GM12873 (cell line): Measurements from ENCODE around the gene MON1A.

ENCODE experiments used
- TF ChIP-seq, protein P1 (sequence below): IDR thresholded peaks from 2 replicates; pipeline ENCODE4 v1.5.1; 2012; ENCODE audit warnings: low read depth, mild to moderate bottlenecking, moderate library complexity, low read length, control low read depth; ENCODE audit not compliant: insufficient read depth; ENCODE audit errors: missing control alignments

MON1A gene, protein sequence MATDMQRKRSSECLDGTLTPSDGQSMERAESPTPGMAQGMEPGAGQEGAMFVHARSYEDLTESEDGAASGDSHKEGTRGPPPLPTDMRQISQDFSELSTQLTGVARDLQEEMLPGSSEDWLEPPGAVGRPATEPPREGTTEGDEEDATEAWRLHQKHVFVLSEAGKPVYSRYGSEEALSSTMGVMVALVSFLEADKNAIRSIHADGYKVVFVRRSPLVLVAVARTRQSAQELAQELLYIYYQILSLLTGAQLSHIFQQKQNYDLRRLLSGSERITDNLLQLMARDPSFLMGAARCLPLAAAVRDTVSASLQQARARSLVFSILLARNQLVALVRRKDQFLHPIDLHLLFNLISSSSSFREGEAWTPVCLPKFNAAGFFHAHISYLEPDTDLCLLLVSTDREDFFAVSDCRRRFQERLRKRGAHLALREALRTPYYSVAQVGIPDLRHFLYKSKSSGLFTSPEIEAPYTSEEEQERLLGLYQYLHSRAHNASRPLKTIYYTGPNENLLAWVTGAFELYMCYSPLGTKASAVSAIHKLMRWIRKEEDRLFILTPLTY

GRCh38 chr3:49929291-49930167 lies at the start of gene MON1A:
Gene MON1A, minus strand, starts transcription at chr3:49929811. Its CDS starts 16,465 bp downstream, at chr3:49913346.
- TF ChIP-seq, protein P1, sequence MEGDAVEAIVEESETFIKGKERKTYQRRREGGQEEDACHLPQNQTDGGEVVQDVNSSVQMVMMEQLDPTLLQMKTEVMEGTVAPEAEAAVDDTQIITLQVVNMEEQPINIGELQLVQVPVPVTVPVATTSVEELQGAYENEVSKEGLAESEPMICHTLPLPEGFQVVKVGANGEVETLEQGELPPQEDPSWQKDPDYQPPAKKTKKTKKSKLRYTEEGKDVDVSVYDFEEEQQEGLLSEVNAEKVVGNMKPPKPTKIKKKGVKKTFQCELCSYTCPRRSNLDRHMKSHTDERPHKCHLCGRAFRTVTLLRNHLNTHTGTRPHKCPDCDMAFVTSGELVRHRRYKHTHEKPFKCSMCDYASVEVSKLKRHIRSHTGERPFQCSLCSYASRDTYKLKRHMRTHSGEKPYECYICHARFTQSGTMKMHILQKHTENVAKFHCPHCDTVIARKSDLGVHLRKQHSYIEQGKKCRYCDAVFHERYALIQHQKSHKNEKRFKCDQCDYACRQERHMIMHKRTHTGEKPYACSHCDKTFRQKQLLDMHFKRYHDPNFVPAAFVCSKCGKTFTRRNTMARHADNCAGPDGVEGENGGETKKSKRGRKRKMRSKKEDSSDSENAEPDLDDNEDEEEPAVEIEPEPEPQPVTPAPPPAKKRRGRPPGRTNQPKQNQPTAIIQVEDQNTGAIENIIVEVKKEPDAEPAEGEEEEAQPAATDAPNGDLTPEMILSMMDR = peak; percentile 30

GRCh38 chr3:49976942-49977341 lies 47.3 kb upstream of the MON1A start:
- TF ChIP-seq, protein P1 = no peak

DNA sequence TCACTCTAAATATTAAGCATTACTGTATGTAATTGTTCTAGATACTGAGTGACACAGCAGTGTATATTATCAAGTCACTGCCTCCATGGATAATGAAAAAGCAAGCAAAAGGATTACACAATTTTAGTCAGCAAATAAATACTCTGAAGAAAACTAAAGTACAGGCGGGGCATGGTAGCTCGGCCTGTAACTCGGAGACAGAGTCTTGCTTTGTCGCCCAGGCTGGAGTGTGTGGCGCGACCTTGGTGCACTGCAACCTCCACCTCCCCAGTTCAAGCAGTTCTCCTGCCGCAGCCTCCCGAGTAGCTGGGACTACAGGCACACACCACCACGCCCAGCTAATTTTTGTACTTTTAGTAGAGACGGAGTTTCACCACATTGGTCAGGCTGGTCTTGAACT lies 43.0 kb upstream of the MON1A start:
- TF ChIP-seq, protein P1 = no peak

DNA sequence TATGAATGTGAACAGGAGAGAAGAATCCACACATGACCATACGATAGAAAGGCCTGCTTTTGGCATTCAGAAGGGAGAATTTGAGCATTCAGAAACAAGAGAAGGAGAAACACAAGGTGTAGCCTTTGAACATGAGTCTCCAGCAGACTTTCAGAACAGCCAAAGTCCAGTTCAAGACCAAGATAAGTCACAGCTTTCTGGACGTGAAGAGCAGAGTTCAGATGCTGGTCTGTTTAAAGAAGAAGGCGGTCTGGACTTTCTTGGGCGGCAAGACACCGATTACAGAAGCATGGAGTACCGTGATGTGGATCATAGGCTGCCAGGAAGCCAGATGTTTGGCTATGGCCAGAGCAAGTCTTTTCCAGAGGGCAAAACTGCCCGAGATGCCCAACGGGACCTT lies 38.7 kb upstream of the MON1A start:
- TF ChIP-seq, protein P1 = no peak

GRCh38 chr3:49967291-49967690 lies 37.7 kb upstream of the MON1A start:
- TF ChIP-seq, protein P1 = no peak

DNA sequence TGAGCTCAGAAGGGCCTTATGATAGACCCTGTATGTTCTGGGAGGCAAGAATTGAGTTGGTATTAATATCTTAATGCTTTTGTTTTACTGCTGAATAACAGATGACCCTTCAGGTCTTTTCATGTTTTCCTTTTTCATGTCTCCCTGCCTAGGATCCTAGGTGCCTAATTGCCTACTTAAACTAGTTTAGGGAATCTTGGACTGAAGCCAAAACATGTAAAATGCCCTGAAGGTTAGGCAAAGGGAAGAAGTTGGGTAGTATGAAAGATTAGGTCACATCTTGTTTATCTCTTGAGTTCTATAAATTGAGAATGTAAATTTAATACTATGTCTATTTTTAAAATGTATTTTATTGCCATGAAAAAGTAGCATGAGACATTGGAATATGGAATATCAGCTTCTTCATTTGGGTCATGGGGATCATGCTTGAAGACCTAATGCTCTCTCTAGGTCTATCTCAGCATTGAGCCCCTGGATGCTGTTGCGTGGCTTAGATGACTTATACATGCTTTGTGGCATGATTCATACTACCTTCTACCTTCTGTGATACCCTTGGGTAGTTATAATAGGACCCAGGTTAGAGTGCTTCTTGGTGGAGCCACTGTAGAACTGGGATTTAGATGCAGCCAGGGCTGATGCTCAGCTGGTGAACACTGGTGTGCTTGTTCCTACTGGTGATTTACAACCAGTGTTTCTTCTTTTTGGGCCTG lies 36.8 kb upstream of the MON1A start:
- TF ChIP-seq, protein P1 = no peak

DNA sequence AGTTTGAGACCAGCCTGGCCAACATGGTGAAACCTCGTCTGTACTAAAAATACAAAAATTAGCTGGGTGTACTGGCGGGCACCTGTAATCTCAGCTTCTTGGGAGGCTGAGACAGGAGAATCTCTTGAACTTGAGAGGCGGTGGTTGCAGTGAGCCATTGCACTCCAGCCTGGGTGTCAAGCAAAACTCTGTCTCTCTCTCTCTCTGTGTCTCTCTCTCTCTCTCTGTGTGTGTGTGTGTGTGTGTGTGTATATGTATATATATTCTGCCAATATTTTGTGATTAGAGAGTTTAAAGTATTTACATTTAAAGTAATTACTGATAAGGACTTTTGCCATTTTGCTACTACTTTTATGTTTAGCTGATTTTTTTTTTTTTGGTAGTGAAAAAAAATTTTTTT lies 26.0 kb upstream of the MON1A start:
- TF ChIP-seq, protein P1 = no peak
